ENCODE data around the gene SOAT2. TPM values are rescaled to one million over a fixed set of nuclear protein-coding genes. Genes with fewer than 3 reads are reported as not detected.

The SOAT2 gene
- total RNA-seq, 6 experiments from 2014 or later: 0.62 to 3.4 (median 0.99) TPM

- Histone ChIP-seq H3K4me1 (peaks cover 0 to 21% (median 11%) of the 10 kb centered on the region in 4 donors), H3K27ac (peak overlapping the region in 1 of 3 donors; percentile 18), H3K27me3 (no peaks in the 10 kb centered on the region), H3K9me3 (no peaks in the 10 kb centered on the region), H3K4me3 (no peak overlapping the region), H3K36me3 (peaks cover 0 to 34% (median 18%) of the 10 kb centered on the region in 4 donors)
- TF ChIP-seq POLR2A (IDR thresholded peaks at IDR 0.05) (no peak), CTCF (IDR thresholded peaks at IDR 0.05) (no peak)
- WGBS (ENCODE audit: insufficient coverage, low coverage, low lambda C conversion rate, missing lambda C conversion rate): 41% methylated on average over 7 of the region's 7 CpGs
- DNase-seq (no peak), ATAC-seq (no peak)
- intact Hi-C loops (cut with DNase I): loop anchor here (5.0 to 10.0 kb wide), 4 partner anchors 37 to 129 kb away; partner anchors contain the start of gene SOAT2 (in 1 of the 2)
Observed at GRCh38 chr12:53065470-53065869, 37.8 kb upstream of the SOAT2 start.

GRCh38 chr12:53065975-53066931 lies 37.0 kb upstream of the SOAT2 start:
- peak; percentile 85 to 89 (median 87) for TF ChIP-seq CTCF (IDR thresholded peaks at IDR 0.05)
- no peak for TF ChIP-seq POLR2A (IDR thresholded peaks at IDR 0.05)
- ATAC-seq (peak; percentile 64 to 69 (median 67)), DNase-seq (peak in 2 of 3 donors; percentile 79)
- Histone ChIP-seq H3K9me3 (no peaks in the 10 kb centered on the region), H3K27ac (peak overlapping the region; percentile 6 to 23 (median 20)), H3K36me3 (peaks cover 0 to 32% (median 17%) of the 10 kb centered on the region in 4 donors), H3K27me3 (no peaks in the 10 kb centered on the region), H3K4me3 (no peak overlapping the region), H3K4me1 (peaks cover 0 to 13% (median 7%) of the 10 kb centered on the region in 4 donors)
- 29% methylated on average over 17 of the region's 24 CpGs for WGBS (ENCODE audit: insufficient coverage, low coverage, low lambda C conversion rate, missing lambda C conversion rate)
- intact Hi-C loops (cut with DNase I): loop anchor here (5.0 to 10.0 kb wide), 4 partner anchors 36 to 129 kb away; partner anchors contain the start of gene SOAT2 (in 1 of the 2)

DNA sequence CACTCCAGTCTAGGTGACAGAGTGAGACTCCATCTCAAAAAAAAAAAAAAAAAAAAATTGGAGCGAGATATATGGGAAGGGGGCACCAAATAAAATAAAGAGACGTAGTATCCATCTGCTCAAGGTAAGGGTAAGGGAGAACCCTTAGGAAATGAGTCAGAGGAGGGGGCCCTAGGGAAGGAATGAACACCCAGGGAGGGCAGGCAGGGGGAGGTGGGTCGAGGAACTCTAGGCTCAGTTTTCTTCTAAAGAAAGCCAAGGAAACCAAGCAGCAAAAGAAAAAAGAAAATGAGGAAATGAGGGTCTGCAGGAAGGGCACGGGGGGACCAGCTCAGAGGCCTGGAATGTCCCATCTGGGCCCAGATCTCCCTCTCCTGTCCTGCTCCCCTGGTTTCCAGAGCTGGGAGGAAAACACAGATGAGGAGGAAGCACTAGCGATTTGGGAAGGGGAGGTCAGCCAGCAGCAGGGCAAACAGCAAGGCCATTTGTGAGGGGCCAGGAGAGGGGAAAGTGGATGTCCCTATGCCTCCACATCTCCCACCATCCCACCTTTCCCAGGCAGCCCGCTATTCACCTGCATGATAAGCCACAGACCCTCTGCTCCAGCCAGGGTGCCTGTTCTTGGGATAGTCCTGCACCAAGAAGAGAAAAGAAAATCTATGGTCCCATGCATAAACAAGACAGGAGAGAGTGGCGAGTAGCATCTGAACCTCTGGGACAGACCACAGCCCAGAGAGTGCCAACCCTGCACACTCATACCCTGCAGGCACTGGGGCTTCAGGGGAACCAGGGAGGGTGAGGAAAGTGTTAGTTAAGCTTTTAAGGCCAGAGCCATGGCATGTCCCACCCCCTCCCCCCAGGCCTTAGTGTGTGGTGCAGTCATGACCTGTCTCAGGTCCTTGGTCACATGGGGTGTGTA lies 36.0 kb upstream of the SOAT2 start:
- H3K36me3 ChIP-seq: peaks cover 0 to 24% (median 10%) of the 10 kb centered on the region in 4 donors
- H3K4me1 ChIP-seq: peaks cover 0 to 4% (median 0%) of the 10 kb centered on the region in 4 donors
- no peak for ATAC-seq
- no peak overlapping the region for H3K4me3 ChIP-seq
- intact Hi-C loops (cut with DNase I): loop anchor here (5.0 to 10.0 kb wide), 4 partner anchors 35 to 127 kb away; partner anchors contain the start of gene SOAT2 (in 1 of the 2)
- H3K9me3 ChIP-seq: no peaks in the 10 kb centered on the region
- no peak for DNase-seq
- 69% methylated on average over 6 of the region's 7 CpGs for WGBS (ENCODE audit: insufficient coverage, low coverage, low lambda C conversion rate, missing lambda C conversion rate)
- H3K27ac ChIP-seq: no peak overlapping the region
- TF ChIP-seq POLR2A (IDR thresholded peaks at IDR 0.05): no peak
- no peak for TF ChIP-seq CTCF (IDR thresholded peaks at IDR 0.05)
- H3K27me3 ChIP-seq: no peaks in the 10 kb centered on the region
